ENCODE measurements around the gene COL5A1. TPM values are rescaled to one million over a fixed set of nuclear protein-coding genes. Genes with fewer than 3 reads are reported as not detected.

Gene COL5A1
- total RNA-seq, 1 donor from 2014 or later, result 19.8 TPM

GRCh38 chr9:134782921-134783698 lies 141.5 kb downstream of the COL5A1 start:
- DNase-seq (ENCODE audit: low spot score, unreplicated experiment), result no peak
- no peaks in the 10 kb centered on the region for H3K4me1 Mint-ChIP-seq (ENCODE audit: low read depth)
- H3K36me3 Mint-ChIP-seq (ENCODE audit: insufficient read depth), result no peaks in the 10 kb centered on the region
- no peak overlapping the region for H3K4me3 Mint-ChIP-seq (ENCODE audit: low read depth)
- H3K27ac Mint-ChIP-seq, result no peak overlapping the region
- no peak for TF ChIP-seq CTCF (IDR thresholded peaks at IDR 0.05; ENCODE audit: unreplicated experiment)
- H3K27me3 Mint-ChIP-seq, result no peaks in the 10 kb centered on the region
- H3K9me3 Mint-ChIP-seq (ENCODE audit: low read depth), result no peaks in the 10 kb centered on the region

- no peak overlapping the region for H3K4me3 Mint-ChIP-seq (ENCODE audit: low read depth)
- no peak for TF ChIP-seq CTCF (IDR thresholded peaks at IDR 0.05; ENCODE audit: unreplicated experiment)
- H3K27ac Mint-ChIP-seq, result no peak overlapping the region
- no peaks in the 10 kb centered on the region for H3K36me3 Mint-ChIP-seq (ENCODE audit: insufficient read depth)
- DNase-seq (ENCODE audit: low spot score, unreplicated experiment), result no peak
- no peaks in the 10 kb centered on the region for H3K9me3 Mint-ChIP-seq (ENCODE audit: low read depth)
- H3K4me1 Mint-ChIP-seq (ENCODE audit: low read depth), result no peaks in the 10 kb centered on the region
- no peaks in the 10 kb centered on the region for H3K27me3 Mint-ChIP-seq
Observed at GRCh38 chr9:134783699-134784039, 142.1 kb downstream of the COL5A1 start.

GRCh38 chr9:134784577-134785305 lies 143.1 kb downstream of the COL5A1 start:
- no peak for DNase-seq (ENCODE audit: low spot score, unreplicated experiment)
- no peaks in the 10 kb centered on the region for H3K4me1 Mint-ChIP-seq (ENCODE audit: low read depth)
- no peak overlapping the region for H3K27ac Mint-ChIP-seq
- no peaks in the 10 kb centered on the region for H3K9me3 Mint-ChIP-seq (ENCODE audit: low read depth)
- TF ChIP-seq CTCF (IDR thresholded peaks at IDR 0.05; ENCODE audit: unreplicated experiment), result no peak
- no peak overlapping the region for H3K4me3 Mint-ChIP-seq (ENCODE audit: low read depth)
- H3K27me3 Mint-ChIP-seq, result no peaks in the 10 kb centered on the region
- H3K36me3 Mint-ChIP-seq (ENCODE audit: insufficient read depth), result no peaks in the 10 kb centered on the region

GRCh38 chr9:134785325-134786108 lies 143.9 kb downstream of the COL5A1 start:
- H3K36me3 Mint-ChIP-seq (ENCODE audit: insufficient read depth), result no peaks in the 10 kb centered on the region
- no peaks in the 10 kb centered on the region for H3K27me3 Mint-ChIP-seq
- no peaks in the 10 kb centered on the region for H3K4me1 Mint-ChIP-seq (ENCODE audit: low read depth)
- DNase-seq (ENCODE audit: low spot score, unreplicated experiment), result no peak
- no peaks in the 10 kb centered on the region for H3K9me3 Mint-ChIP-seq (ENCODE audit: low read depth)
- H3K4me3 Mint-ChIP-seq (ENCODE audit: low read depth), result no peak overlapping the region
- no peak for TF ChIP-seq CTCF (IDR thresholded peaks at IDR 0.05; ENCODE audit: unreplicated experiment)
- no peak overlapping the region for H3K27ac Mint-ChIP-seq
